Activated naive CD4-positive, alpha-beta T cell treated with anti-CD3 and anti-CD28 coated beads, Interleukin-2, amount 10 ng/mL, durations not matched to agents 7 days and 5 days (primary cell): ENCODE results near the gene CDYL2.

Experiments
- CTCF ChIA-PET: fragments of 350-600 bp; sonication (Branson Sonifier 250); formaldehyde crosslinking; loops from one replicate; lab custom pipeline; 2021; ENCODE audit warnings: antibody characterized with exemption; lab: Charles Lee
- DNase-seq: peaks from one replicate; pipeline ENCODE4 v3.0.0-alpha.2; 2020
- H3K27ac Mint-ChIP-seq: one replicate; pipeline ENCODE4 v1.8.0; 2021; ENCODE audit warnings: mild to moderate bottlenecking, moderate library complexity, mixed read lengths
- H3K27me3 Mint-ChIP-seq: one replicate; pipeline ENCODE4 v1.8.0; 2021; ENCODE audit warnings: mild to moderate bottlenecking, mixed read lengths
- H3K36me3 Mint-ChIP-seq: one replicate; pipeline ENCODE4 v1.8.0; 2021; ENCODE audit warnings: mixed read lengths
- H3K4me1 Mint-ChIP-seq: one replicate; pipeline ENCODE4 v1.8.0; 2021; ENCODE audit warnings: mixed read lengths
- H3K4me3 Mint-ChIP-seq: one replicate; pipeline ENCODE4 v1.8.0; 2021; ENCODE audit warnings: mild to moderate bottlenecking, moderate library complexity, mixed read lengths
- H3K9me3 Mint-ChIP-seq: one replicate; pipeline ENCODE4 v1.8.0; 2021; ENCODE audit warnings: mixed read lengths

CDYL2 gene

DNA sequence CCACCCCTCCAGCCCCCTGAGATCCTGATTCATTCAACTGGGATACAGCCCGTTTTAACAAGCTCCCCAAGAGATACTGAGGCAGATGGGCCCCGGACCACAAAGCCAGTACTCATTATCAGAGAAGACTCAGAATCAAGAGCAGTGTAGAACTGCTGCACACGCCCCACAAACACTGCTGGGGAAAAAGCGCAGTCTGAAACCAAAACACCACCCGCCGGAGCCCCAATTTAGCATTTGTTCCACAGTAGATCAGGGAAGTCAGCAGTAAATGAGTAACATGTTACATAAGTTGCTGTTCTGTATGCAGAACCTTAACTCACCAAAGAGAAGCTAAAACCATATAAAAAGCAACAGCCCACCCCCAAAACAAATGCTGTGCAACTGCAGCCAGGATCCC, 123.6 kb downstream of the CDYL2 start:
- no peak overlapping the region for H3K4me3 Mint-ChIP-seq
- peaks cover 49% of the 10 kb centered on the region for H3K36me3 Mint-ChIP-seq
- no peaks in the 10 kb centered on the region for H3K27me3 Mint-ChIP-seq
- H3K27ac Mint-ChIP-seq, result no peak overlapping the region
- CTCF ChIA-PET, result no interaction called here
- H3K9me3 Mint-ChIP-seq, result peaks cover 8% of the 10 kb centered on the region
- no peak for DNase-seq
- peaks cover 4% of the 10 kb centered on the region for H3K4me1 Mint-ChIP-seq

DNA sequence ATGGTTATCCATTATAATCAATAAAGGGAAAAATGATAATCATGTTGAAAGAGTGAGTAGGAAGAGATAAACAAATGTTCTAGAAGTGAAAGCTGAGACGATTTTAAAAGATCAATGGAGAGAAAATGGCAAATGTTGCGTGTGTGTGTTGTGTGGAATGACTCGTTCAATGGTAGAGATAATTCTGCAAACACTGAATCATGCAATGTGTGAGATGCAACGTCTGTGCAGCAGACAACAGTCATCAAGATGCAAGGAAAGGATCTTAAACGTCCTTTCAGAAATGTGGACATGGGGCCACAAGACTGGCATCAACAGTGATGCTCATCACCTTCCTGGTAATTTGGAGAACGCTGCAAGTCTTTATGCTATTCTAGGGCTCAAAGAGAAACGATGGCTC, 124.4 kb downstream of the CDYL2 start:
- Mint-ChIP-seq H3K4me3 (no peak overlapping the region), H3K9me3 (peaks cover 8% of the 10 kb centered on the region), H3K27me3 (no peaks in the 10 kb centered on the region), H3K4me1 (peaks cover 4% of the 10 kb centered on the region), H3K36me3 (peaks cover 53% of the 10 kb centered on the region), H3K27ac (no peak overlapping the region)
- CTCF ChIA-PET, result no interaction called here
- DNase-seq, result no peak

DNA sequence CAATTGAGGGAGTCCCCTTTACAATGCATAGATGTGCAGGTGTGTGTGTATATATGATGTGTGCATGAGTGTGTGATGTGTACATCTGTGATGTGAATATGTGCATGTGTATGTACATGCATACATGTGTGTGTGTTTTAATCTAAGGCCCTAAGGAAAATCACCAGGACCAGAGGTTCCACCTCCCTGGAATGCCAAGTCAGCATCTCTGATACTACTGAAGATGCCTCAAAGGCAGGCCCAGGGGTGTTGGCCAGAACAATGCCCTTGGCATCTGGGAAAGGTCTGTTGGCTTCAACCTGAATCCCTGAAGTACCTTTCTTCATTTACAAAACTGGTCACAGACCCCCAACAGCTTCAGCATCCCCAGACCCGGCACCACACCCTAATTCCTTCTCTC, 129.5 kb downstream of the CDYL2 start:
- Mint-ChIP-seq H3K27me3 (no peaks in the 10 kb centered on the region), H3K4me1 (peaks cover 10% of the 10 kb centered on the region), H3K4me3 (no peak overlapping the region), H3K36me3 (peaks cover 35% of the 10 kb centered on the region), H3K27ac (no peak overlapping the region), H3K9me3 (peaks cover 17% of the 10 kb centered on the region)
- CTCF ChIA-PET, result no interaction called here
- DNase-seq, result no peak

DNA sequence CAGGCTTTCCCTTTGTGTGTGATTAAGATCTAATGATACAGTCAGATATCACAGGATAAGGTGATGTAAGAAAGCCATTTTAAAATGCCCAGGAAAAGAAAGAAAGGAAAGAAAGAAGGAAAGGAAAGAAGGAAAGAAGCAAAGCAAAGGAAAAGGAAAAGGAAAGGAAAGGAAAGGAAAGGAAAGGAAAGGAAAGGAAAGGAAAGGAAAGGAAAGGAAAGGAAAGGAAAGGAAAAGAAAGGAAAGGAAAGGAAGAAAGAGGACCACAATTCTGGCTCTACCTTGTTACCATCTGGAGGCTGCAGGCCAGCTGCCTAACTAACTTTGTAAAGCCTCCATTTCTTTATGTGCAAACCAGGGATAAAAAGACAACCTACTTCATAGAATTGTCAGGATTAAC, 132.0 kb downstream of the CDYL2 start:
- H3K27ac Mint-ChIP-seq, result peak overlapping the region; percentile 34
- peaks cover 33% of the 10 kb centered on the region for H3K36me3 Mint-ChIP-seq
- CTCF ChIA-PET, result no interaction called here
- DNase-seq, result no peak
- H3K27me3 Mint-ChIP-seq, result no peaks in the 10 kb centered on the region
- H3K4me3 Mint-ChIP-seq, result no peak overlapping the region
- peaks cover 12% of the 10 kb centered on the region for H3K4me1 Mint-ChIP-seq
- peaks cover 12% of the 10 kb centered on the region for H3K9me3 Mint-ChIP-seq

DNA sequence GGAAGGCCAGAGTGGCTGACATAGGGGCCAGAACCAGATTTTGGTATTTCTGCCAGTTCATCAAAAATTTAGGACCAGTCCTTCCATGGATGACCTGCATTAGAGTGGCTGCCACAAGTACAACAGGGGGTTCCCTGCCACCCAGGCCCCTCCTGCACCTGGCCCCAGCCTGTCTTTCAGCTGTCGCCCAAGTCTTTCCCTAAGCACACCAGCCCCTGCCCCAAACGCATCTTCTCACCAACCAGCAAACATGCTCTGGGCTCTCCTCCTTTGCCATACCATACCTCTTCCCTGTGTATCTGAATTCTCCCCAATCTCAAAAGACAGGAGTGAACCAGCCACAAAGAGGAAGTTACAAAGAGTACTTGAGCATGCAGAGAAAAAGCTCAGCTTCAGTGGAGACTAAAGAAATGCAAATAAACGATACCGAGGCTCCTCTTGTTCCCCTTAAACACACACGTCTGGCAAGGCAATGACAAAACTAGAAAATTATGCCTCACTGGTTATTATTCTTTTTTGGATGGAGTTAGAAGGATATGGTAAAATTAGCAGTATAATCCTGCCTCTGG, 133.0 kb downstream of the CDYL2 start:
- no peak for DNase-seq
- Mint-ChIP-seq H3K36me3 (peaks cover 32% of the 10 kb centered on the region), H3K4me1 (peaks cover 9% of the 10 kb centered on the region), H3K9me3 (peaks cover 12% of the 10 kb centered on the region), H3K4me3 (no peak overlapping the region), H3K27me3 (no peaks in the 10 kb centered on the region), H3K27ac (no peak overlapping the region)
- CTCF ChIA-PET, result no interaction called here

DNA sequence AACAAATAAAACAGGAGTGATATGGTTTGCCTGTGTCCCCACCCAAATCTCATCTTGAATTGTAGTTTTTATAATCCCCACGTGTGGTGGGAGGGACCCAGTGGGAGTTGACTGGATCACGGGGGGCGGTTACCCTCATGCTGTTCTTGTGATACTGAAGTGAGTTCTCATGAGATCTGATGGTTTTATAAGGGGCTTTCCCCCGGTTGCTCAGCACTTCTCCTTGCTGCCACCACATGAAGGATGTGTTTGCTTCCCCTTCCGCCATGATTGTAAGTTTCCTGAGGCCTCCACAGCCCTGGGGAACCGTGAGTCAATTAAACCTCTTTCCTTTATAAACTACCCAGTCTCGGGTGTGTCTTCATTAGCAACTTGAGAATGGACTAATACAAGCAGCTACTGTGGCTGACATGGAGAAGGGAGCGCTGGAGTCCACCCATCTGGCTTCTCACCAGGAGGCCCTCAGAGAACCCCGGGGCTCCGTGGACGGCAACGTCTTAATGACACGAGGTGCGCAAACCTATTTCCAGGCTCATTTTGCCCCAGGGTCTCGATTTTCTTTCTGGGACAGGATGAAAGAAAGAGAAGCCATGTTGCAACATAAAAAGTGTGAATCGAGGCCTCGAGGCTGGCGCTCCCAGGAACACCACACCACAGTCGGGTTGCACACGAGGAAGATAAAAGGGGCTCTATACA, 134.1 kb downstream of the CDYL2 start:
- Mint-ChIP-seq H3K4me1 (peaks cover 8% of the 10 kb centered on the region), H3K27ac (no peak overlapping the region), H3K36me3 (peaks cover 26% of the 10 kb centered on the region), H3K9me3 (peaks cover 12% of the 10 kb centered on the region), H3K4me3 (no peak overlapping the region), H3K27me3 (no peaks in the 10 kb centered on the region)
- CTCF ChIA-PET, result no interaction called here
- DNase-seq, result no peak

DNA sequence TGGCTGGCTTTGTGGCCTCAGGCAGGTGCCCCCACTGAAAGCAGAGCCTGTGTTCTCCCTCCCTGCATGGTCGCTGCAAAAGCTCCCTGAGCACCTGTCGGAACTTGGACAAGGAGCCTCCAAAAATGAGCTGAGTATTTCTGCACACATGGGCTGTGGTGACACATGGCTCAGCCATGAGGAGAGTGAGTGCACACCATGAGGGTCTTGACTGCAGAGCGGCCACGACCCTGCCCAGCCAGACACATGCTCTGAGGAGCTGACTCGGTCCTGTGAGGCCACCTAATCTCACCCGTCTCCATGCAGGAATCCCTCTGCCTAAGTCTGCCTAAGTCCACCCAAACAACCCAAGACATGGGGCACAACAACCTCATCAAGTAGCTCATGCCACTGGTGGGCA, 134.7 kb downstream of the CDYL2 start:
- Mint-ChIP-seq H3K27me3 (no peaks in the 10 kb centered on the region), H3K9me3 (peaks cover 12% of the 10 kb centered on the region), H3K4me1 (peaks cover 8% of the 10 kb centered on the region), H3K27ac (no peak overlapping the region), H3K4me3 (no peak overlapping the region), H3K36me3 (peaks cover 21% of the 10 kb centered on the region)
- DNase-seq, result no peak
- CTCF ChIA-PET, result no interaction called here

DNA sequence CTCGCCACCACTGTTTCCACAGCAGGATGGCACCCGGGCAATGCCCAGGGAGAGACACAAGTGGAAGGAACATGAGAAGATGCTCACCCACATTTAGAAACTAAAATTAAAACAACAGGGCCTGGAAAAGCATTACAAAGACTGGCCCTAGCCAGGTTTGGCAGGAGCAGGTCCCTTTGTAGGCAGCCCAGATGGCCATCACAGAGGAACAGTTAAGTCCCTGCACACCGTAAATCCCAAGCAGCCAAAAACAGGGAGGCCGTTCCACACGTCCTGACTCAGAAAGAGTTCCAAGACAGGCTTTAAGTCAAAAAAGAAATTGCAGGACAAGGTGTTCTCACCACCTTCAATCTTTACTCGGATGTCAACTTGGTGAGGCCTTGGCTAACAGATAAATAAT, 136.5 kb downstream of the CDYL2 start:
- Mint-ChIP-seq H3K9me3 (peaks cover 12% of the 10 kb centered on the region), H3K27ac (no peak overlapping the region), H3K4me1 (peaks cover 8% of the 10 kb centered on the region), H3K27me3 (no peaks in the 10 kb centered on the region), H3K36me3 (peaks cover 22% of the 10 kb centered on the region), H3K4me3 (no peak overlapping the region)
- CTCF ChIA-PET, result no interaction called here
- DNase-seq, result no peak

DNA sequence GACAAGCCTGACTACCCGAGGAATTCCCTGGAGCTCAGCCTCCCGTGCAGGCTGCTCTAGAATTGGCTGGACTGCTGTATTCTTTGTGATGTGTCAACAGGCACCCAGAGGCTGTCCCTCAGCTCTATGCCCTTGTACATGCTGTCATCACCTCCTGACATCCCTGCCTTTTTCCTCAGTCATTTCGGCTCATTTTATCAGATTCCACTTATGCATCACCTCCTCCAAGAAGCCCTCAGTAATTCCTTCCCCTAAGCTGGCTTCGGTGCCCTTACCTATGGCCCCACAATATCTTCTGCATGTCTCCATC, 137.2 kb downstream of the CDYL2 start:
- peaks cover 8% of the 10 kb centered on the region for H3K4me1 Mint-ChIP-seq
- H3K36me3 Mint-ChIP-seq, result peaks cover 27% of the 10 kb centered on the region
- CTCF ChIA-PET, result no interaction called here
- no peak for DNase-seq
- no peak overlapping the region for H3K27ac Mint-ChIP-seq
- no peaks in the 10 kb centered on the region for H3K27me3 Mint-ChIP-seq
- no peak overlapping the region for H3K4me3 Mint-ChIP-seq
- H3K9me3 Mint-ChIP-seq, result peaks cover 15% of the 10 kb centered on the region

DNA sequence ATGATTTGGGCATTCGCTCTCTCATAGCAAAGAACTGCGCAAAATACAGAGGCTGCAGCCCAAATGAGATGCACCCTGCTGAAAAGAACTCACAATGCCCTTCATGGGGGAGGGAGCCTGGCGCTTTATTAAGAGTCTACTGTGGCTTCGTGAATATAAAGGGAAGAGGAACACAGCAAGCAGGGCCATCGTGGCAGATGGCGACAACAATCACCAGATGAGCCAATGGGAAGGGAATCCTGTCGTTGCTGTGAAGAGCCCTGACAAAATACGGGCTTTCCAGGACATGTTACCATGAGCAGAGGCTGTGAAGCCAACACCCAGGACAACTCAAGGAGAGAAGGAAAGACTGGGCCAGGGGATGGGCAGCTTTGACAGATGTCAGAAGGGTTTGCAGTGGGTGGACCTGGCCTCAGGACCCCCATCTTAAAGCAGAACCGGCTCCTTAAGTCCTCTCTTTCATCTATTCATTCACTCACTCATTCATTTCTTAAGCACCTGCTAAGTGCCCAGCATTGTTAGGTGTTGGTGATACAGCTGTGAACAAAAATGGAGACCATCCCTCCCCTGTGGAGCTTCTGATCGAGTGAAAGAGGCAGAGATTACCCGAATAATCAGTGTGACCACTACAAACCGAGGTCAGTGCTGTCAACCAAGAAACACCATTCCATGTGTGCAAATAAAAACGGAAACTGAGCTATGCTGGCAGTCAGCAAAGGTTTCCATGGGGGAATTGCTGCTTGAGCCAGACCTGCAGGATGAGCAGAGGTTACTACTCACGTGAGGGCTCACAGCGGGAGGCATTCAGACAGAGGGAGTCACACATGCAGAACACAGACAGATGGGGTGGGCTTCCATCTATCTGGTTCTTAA, 137.8 kb downstream of the CDYL2 start:
- no peak for DNase-seq
- CTCF ChIA-PET, result no interaction called here
- peaks cover 21% of the 10 kb centered on the region for H3K9me3 Mint-ChIP-seq
- peaks cover 8% of the 10 kb centered on the region for H3K4me1 Mint-ChIP-seq
- H3K4me3 Mint-ChIP-seq, result no peak overlapping the region
- no peak overlapping the region for H3K27ac Mint-ChIP-seq
- peaks cover 31% of the 10 kb centered on the region for H3K36me3 Mint-ChIP-seq
- H3K27me3 Mint-ChIP-seq, result no peaks in the 10 kb centered on the region

DNA sequence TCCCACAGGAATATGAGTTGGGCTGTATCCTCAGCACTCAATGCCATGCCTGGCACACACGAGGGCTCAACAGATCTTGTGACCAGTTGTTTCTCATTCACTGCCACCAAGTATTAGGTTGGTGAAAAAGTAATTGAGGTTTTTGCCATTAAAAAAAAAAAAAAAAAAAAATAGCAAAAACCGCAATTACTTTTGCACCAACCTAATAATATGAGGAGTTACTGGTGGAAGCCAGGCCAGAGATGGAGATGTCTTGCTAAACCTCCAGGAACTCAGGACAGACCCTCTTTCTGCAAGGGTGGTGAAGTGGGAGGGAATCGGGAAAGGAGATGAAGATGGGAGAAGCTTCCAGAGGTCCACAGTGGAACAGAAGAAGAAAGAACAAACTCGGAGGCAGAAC, 139.0 kb downstream of the CDYL2 start:
- H3K9me3 Mint-ChIP-seq, result peaks cover 20% of the 10 kb centered on the region
- H3K27me3 Mint-ChIP-seq, result no peaks in the 10 kb centered on the region
- peaks cover 9% of the 10 kb centered on the region for H3K4me1 Mint-ChIP-seq
- no peak overlapping the region for H3K27ac Mint-ChIP-seq
- peaks cover 30% of the 10 kb centered on the region for H3K36me3 Mint-ChIP-seq
- CTCF ChIA-PET, result interaction anchor here (1.2 kb wide), 1 partner anchor 138 kb away, joined by 3 read pairs; no protein-coding TSS in a partner anchor
- no peak for DNase-seq
- no peak overlapping the region for H3K4me3 Mint-ChIP-seq

DNA sequence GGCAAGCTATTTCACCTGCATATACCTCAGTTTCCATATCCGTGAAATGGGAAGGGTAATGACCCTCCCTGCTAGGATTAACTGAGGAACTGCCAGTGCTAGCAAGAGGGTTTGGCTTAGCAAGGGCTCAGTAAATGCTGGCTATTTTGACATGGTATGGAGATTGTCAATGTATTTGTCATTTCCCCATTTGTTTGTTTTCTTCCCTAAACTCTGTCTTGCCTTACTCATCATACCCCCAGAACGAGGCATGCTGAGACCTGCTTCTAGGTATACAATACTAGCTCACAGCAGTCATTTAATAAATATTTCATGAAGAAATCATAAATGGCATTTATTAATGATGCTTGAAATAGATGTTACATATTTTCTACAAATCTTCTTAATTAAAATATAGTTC, 139.6 kb downstream of the CDYL2 start:
- CTCF ChIA-PET, result interaction anchor here (0.5 to 1.2 kb wide), 2 partner anchors 124 to 138 kb away, joined by 3 to 4 read pairs; no protein-coding TSS in a partner anchor
- peaks cover 29% of the 10 kb centered on the region for H3K36me3 Mint-ChIP-seq

DNA sequence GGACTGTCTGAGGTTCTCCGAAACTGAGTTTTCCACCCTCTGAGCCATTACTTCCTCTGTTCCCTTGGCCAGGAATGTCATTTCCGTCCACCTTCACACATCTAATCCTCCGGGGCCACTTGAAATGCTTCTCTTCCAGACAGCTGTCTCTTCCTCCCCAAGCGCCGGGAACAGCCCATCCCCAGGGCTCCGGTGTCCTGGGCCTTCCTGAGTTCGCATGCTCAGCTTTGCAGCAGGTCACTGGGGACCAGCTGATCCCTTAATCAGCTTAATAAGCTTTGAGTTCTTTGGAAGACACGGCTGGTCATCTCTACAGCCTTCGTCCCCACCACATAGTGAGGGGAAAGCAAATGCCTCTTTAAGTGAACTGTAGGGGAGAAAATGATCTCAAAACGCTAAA, 140.2 kb downstream of the CDYL2 start:
- Mint-ChIP-seq H3K9me3 (peaks cover 19% of the 10 kb centered on the region), H3K27me3 (no peaks in the 10 kb centered on the region), H3K4me1 (peaks cover 4% of the 10 kb centered on the region), H3K4me3 (no peak overlapping the region), H3K36me3 (peaks cover 26% of the 10 kb centered on the region), H3K27ac (no peak overlapping the region)
- CTCF ChIA-PET, result interaction anchor here (1.2 kb wide), 1 partner anchor 137 kb away, joined by 3 read pairs; no protein-coding TSS in a partner anchor
- no peak for DNase-seq

More for the DNA sequence above, 139.6 kb downstream of the CDYL2 start:
- no peak overlapping the region for H3K4me3 Mint-ChIP-seq
- no peak overlapping the region for H3K27ac Mint-ChIP-seq
- no peaks in the 10 kb centered on the region for H3K27me3 Mint-ChIP-seq
- peaks cover 19% of the 10 kb centered on the region for H3K9me3 Mint-ChIP-seq
- no peak for DNase-seq
- H3K4me1 Mint-ChIP-seq, result peaks cover 5% of the 10 kb centered on the region

DNA sequence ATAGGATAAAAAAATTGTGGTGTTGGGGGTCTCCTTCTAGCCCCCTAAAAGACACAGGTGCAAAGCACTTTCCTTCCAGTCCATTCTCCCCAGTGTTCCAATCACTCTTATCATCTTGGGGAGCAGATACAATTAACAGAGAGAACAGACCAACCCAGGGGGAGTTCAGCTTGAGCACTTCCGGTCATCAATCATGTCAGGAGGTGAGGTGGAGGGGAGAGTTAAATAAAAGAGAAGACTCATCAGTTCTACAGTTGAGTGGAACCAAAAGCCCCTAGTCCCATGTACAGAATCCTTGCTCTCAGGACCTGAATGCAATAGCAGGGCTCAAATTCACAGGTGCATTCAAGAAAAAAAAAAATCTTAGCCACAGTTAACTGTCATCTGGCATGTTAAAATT, 141.3 kb downstream of the CDYL2 start:
- Mint-ChIP-seq H3K36me3 (peaks cover 28% of the 10 kb centered on the region), H3K27me3 (no peaks in the 10 kb centered on the region), H3K4me1 (peaks cover 5% of the 10 kb centered on the region), H3K9me3 (peaks cover 25% of the 10 kb centered on the region), H3K4me3 (no peak overlapping the region), H3K27ac (no peak overlapping the region)
- CTCF ChIA-PET, result no interaction called here
- DNase-seq, result no peak
